HG03159 (cell line): ENCODE data around the gene TPRA1.
A peak's percentile ranks its signal among the peaks of the same experiment; 100 is the strongest.

ENCODE experiments used
- ATAC-seq: cut with Tn5 transposase; IDR thresholded peaks from one replicate; pipeline ENCODE4 v1.9.1; 2021; ENCODE audit warnings: mild to moderate bottlenecking, moderate library complexity; ENCODE audit not compliant: unreplicated experiment

The TPRA1 gene

GRCh38 chr3:127593178-127593577, 2.6 kb upstream of the TPRA1 start:
- ATAC-seq = no peak

DNA sequence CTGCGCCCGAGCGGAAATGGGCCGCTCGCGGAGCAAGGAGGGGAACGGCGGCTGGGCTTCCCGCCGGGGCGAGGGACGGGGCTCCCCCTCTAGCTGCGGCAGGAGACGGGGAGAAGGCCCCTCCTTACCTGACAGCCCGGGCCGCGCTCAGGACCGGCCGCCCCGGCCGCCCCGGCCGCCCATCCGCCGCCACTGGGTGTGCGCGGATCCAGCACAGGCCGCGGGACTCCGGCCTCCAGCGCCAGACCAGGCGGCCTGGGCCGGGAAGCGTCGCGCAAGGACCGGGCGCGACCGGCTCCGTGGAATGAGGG, 296 bp downstream of the TPRA1 start:
- ATAC-seq = peak; percentile 30

- peak; percentile 9 for ATAC-seq
Measured at GRCh38 chr3:127589600-127590281, 792 bp downstream of the TPRA1 start.

GRCh38 chr3:127588806-127589577, 1.5 kb downstream of the TPRA1 start:
- ATAC-seq = no peak

DNA sequence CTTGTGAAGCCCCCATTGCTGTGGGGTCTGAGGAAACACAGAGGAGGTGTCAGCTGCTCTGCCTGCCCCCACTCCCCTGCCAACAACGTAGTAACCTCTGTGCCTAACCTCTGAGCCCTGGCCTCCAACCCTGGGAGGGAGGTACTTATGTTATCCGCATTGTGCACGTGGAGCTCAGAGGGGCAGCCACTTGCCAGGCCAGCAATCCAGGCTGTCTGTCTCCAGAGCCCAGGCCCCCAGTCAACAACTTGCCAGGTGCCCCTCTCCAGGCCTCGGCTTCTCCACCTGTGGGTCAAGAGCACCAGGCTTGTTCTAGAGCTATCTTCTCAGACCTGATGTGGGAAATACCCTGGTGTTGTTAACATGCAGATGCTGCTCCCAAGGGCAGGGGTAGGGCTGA, 2.7 kb downstream of the TPRA1 start:
- ATAC-seq = no peak

GRCh38 chr3:127585813-127586413, 4.6 kb downstream of the TPRA1 start:
- ATAC-seq = no peak

DNA sequence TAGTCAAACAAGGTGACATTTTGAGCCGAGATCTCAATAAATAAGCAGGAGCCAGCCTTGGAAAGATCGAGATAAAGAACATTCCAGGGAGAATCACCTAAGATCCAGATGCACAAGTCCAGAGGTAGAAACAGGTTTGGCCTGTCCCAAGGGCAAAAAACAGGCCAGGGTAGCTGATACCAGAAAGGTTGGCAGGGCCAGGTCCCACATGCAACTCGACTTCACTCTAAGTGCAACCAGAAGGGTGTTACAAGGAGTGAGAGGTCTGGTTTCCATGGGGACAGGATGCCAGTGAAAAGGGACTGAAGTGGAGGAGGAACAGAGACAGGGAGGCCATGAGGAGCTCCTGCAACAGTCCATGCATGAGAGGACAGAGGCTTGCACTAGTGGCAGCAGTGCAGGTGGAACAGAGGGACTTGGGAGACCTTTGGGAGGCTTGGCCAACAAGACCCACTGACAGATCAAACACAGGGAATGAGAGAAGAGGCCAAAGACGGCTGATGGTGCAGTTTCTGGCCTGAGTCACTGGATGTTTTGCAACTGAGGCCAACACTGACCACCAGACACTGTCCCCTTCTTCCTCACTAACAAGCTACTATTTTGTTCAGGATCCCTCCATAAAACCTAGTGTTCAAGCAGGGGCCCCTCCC, 5.2 kb downstream of the TPRA1 start:
- ATAC-seq = no peak

- ATAC-seq = no peak
Measured at GRCh38 chr3:127584734-127585133, 5.8 kb downstream of the TPRA1 start.

- ATAC-seq = no peak
Measured at GRCh38 chr3:127580327-127581060, 10.0 kb downstream of the TPRA1 start.

- no peak for ATAC-seq
Measured at GRCh38 chr3:127578802-127579201, 11.7 kb downstream of the TPRA1 start.

GRCh38 chr3:127578168-127578567, 12.4 kb downstream of the TPRA1 start:
- ATAC-seq = no peak

GRCh38 chr3:127577448-127577847, 13.1 kb downstream of the TPRA1 start:
- no peak for ATAC-seq

DNA sequence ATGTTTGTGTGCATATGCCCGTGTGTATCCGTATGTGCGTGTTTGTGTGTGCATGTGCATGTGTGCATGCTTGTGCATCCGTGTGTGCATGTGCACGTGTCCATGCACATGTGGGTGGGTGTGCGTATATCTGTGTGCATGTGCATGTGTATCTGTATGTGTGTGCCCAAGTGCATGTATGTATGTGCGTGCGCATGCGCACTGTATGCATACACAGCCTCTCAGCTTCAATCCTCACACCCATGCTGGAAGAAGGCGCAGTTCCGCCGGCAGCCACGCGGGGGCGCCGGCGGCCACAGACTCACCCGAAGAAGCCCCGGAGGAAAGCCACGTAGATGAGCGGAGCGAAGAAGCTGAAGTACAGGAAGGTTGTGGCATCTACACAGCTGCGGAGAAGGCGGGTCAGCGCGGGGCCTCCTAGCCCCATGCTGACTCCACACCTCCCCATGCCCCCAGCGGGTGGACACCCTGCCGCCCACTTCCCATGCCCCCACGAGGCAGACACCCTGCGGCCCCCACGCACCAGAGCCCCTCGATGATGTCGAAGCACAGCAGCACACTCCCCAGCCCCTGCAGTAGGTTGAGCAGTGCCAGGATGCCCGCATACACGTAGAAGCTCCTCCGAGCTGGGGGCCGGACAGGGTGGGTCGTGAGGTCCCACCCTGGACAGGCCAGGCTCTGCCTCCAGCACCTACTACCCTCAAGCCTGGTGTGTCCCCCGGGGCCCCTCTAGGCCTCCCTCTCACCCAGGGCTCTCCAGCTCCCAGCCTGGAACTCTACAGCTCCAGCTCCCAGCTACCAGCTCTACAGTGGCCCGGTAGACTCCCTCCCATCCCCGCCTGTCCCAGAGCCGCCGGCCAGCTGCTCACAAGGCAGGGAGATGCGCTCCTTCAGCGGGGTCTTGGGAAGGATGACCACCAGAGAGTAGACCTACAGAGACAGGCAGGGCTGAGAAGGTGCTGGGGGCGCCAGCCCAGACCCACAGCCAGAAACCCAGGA, 15.4 kb downstream of the TPRA1 start:
- ATAC-seq = peak; percentile 70

- ATAC-seq = no peak
Measured at GRCh38 chr3:127573912-127574311, 16.6 kb downstream of the TPRA1 start.

GRCh38 chr3:127573401-127573800, 17.1 kb downstream of the TPRA1 start:
- no peak for ATAC-seq

- ATAC-seq = no peak
Measured at GRCh38 chr3:127572735-127573134, 17.8 kb downstream of the TPRA1 start.

DNA sequence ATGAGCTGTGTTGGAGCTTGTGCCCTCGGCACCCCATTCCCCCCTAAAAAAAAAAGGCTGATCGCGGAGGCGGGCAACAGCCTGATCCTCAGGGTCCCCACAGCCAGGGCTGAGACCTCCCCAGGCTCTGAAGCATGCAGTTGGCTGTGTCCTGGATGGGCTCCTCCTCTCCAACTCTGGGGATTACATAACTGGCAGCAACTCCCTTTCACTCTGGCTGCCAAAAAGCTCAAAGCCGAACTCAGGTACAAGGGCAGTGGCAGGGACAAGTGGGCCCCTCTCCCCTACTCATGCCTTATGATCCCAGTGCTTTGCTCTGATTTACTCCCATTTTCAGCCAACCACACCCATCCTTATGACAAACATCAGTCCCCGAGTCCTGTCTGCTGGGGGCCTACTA, 18.3 kb downstream of the TPRA1 start:
- no peak for ATAC-seq

DNA sequence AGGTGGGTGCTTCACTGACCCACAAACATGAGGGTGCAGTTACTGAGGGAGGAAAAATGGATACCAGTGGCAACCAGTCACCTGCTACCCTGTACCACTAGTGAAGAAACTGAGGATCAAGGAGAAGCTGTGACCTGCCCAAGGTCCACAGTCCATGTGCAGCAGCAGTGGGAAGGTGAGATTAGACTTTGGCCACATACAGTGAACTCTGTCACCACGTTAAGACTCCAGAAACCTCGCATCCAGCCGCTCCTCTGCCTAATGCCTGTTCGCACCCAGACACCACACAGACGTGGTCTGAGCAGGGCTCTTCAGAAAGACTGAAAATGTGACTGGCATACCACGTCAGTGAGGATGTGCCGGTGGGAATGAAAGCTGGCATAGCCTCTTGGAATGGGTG, 20.0 kb downstream of the TPRA1 start:
- no peak for ATAC-seq

DNA sequence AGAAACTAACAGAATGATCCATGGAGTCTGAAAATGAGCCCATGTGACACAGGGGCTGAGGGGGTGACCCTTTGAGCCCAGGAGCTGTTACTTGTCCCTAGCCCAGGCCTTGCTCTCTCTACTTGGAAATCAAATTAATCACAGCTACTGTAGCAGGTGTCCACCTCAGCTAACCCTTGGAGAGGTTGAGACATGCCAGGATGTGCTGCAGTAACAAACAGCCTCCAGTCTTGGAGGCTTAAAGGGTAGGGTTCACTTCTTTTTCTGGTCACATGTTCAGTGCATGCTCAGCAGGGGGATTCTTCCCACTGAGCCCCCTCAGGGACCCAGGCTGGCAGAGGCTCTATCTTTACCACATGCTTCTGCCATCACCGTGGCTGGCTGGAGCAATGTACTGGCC, 21.4 kb downstream of the TPRA1 start:
- ATAC-seq = no peak

DNA sequence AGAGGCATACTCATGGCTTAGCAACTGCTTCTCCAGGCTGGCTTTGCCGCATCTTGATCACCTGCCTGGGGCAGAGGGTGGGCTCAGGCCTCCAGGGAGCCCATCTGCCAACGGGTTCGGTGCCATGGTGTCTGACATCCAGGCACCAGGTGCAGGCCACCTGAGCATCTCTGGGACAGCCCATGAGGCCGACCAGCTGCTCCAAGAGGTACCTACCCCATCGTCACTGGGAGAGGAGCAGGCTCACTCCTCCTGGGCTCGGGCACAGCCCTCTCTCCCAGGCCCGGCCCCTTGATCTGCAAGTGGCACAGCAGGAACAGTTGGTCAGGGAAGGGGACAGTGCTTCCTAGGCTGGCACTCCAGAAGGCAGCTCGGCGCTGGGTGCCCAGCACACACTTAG, 21.9 kb downstream of the TPRA1 start:
- ATAC-seq = no peak
